ENCODE measurements around the gene PRDM16. TPM values are rescaled to one million over a fixed set of nuclear protein-coding genes. Genes with fewer than 3 reads are reported as not detected.

The PRDM16 gene
- total RNA-seq, 4 donors from 2014 or later: 5.9 to 41.7 (median 11.2) TPM

DNA sequence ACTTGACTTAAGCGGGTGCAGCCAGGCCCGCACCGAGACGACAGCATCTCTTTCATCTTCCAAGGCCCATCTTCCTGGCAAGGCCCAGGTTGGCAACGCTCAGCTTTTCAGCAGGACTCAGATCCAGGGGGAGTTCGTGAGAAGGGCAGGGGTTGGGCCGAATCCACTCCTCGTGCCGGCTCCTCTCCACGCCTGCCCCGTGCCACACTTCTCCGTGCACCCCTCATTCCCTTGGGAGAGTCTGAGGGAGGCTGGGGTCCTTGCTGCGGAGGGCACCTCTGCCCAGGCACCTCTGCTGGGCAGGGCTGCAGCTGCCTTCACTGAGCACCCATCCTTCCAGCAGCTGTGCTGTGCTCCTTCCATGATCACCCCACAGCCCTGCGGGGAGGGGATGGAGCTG, 22.3 kb downstream of the PRDM16 start:
- TF ChIP-seq POLR2A (IDR thresholded peaks at IDR 0.05): no peak
- TF ChIP-seq, protein P1, sequence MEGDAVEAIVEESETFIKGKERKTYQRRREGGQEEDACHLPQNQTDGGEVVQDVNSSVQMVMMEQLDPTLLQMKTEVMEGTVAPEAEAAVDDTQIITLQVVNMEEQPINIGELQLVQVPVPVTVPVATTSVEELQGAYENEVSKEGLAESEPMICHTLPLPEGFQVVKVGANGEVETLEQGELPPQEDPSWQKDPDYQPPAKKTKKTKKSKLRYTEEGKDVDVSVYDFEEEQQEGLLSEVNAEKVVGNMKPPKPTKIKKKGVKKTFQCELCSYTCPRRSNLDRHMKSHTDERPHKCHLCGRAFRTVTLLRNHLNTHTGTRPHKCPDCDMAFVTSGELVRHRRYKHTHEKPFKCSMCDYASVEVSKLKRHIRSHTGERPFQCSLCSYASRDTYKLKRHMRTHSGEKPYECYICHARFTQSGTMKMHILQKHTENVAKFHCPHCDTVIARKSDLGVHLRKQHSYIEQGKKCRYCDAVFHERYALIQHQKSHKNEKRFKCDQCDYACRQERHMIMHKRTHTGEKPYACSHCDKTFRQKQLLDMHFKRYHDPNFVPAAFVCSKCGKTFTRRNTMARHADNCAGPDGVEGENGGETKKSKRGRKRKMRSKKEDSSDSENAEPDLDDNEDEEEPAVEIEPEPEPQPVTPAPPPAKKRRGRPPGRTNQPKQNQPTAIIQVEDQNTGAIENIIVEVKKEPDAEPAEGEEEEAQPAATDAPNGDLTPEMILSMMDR (IDR thresholded peaks at IDR 0.05): no peak
- no peak for TF ChIP-seq EP300 (IDR thresholded peaks at IDR 0.05)
- DNase-seq (ENCODE audit: low spot score in 2 of 2): no peak
- Histone ChIP-seq H3K27ac (no peak overlapping the region), H3K4me1 (peaks cover 0 to 50% (median 0%) of the 10 kb centered on the region in 4 donors), H3K36me3 (no peaks in the 10 kb centered on the region), H3K27me3 (no peaks in the 10 kb centered on the region), H3K4me3 (no peak overlapping the region), H3K9me3 (no peaks in the 10 kb centered on the region)
- 83 to 94% methylated on average over 12 to 14 of the region's 14 CpGs for WGBS, 2 donors

DNA sequence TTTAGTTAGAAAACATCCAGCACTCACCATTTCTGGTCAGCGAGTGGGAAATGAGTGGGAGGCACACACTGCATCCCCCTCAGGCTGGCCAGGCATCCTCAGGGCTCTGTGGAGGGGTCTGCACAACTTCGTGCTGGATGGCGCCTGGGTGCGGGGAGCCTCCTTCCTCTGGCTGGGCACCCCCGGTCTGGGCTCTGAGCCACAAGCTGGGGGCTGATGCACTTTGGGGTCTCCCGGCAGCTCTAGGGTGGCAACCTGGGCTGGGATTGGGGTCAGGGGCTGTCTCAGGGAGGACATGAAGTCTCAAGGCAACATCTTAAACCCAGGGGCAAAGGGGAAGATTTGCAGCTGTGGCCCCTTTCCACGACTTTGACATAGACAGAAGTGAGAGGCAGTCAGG, 23.5 kb downstream of the PRDM16 start:
- 48 to 62% methylated on average over 6 to 7 of the region's 7 CpGs for WGBS, 2 donors
- H3K9me3 ChIP-seq: no peaks in the 10 kb centered on the region
- no peak for TF ChIP-seq POLR2A (IDR thresholded peaks at IDR 0.05)
- TF ChIP-seq, protein P1 (IDR thresholded peaks at IDR 0.05): no peak
- no peak for TF ChIP-seq EP300 (IDR thresholded peaks at IDR 0.05)
- H3K27me3 ChIP-seq: no peaks in the 10 kb centered on the region
- DNase-seq (ENCODE audit: low spot score in 2 of 2): no peak
- H3K27ac ChIP-seq: peak overlapping the region in 1 of 4 donors; percentile 17
- no peaks in the 10 kb centered on the region for H3K36me3 ChIP-seq
- peaks cover 0 to 52% (median 0%) of the 10 kb centered on the region in 4 donors for H3K4me1 ChIP-seq
- H3K4me3 ChIP-seq: no peak overlapping the region

DNA sequence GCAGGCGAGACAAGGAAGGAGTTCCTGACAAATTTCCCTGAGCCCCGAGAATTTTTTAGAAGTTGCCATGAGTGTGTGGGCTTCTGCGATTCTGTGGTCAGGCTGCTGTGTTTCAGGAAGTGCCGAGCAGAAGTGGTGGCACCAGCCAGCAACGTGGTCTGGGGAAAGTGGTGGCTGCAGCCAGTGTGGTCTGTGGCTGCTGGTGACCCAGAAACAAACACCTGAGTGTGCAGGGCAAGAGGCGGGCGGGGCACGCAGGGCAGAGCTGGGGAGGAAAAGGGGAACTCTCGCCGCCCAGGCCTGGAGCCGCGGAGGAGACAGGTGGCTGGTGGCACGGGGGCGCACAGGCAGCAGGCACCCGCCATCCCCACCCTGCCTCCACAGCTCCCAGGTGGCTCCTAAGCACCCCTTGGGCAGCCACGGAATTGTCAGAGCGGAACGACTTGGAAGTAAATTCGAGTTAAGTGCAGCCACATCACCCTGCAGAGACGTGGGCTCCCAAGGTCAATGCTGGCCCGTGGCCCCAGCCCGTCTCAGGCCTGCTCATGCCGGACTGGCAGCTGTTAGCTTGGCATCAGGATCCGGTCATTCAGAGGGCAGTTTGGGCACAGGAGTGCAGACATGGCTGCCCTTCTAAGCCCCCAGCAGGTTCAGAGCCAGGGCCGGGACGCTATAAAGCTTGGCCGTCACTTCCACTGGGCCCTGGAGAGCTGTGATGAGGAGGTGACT, 25.1 kb downstream of the PRDM16 start:
- H3K4me3 ChIP-seq: no peak overlapping the region
- no peak for TF ChIP-seq EP300 (IDR thresholded peaks at IDR 0.05)
- H3K4me1 ChIP-seq: peaks cover 0 to 53% (median 0%) of the 10 kb centered on the region in 4 donors
- peak overlapping the region in 2 of 4 donors; percentile 18 to 55 for H3K27ac ChIP-seq
- H3K27me3 ChIP-seq: no peaks in the 10 kb centered on the region
- no peaks in the 10 kb centered on the region for H3K36me3 ChIP-seq
- WGBS, 2 donors: 53 to 68% methylated on average over 20 to 27 of the region's 27 CpGs
- no peak for DNase-seq (ENCODE audit: low spot score in 2 of 2)
- H3K9me3 ChIP-seq: no peaks in the 10 kb centered on the region

DNA sequence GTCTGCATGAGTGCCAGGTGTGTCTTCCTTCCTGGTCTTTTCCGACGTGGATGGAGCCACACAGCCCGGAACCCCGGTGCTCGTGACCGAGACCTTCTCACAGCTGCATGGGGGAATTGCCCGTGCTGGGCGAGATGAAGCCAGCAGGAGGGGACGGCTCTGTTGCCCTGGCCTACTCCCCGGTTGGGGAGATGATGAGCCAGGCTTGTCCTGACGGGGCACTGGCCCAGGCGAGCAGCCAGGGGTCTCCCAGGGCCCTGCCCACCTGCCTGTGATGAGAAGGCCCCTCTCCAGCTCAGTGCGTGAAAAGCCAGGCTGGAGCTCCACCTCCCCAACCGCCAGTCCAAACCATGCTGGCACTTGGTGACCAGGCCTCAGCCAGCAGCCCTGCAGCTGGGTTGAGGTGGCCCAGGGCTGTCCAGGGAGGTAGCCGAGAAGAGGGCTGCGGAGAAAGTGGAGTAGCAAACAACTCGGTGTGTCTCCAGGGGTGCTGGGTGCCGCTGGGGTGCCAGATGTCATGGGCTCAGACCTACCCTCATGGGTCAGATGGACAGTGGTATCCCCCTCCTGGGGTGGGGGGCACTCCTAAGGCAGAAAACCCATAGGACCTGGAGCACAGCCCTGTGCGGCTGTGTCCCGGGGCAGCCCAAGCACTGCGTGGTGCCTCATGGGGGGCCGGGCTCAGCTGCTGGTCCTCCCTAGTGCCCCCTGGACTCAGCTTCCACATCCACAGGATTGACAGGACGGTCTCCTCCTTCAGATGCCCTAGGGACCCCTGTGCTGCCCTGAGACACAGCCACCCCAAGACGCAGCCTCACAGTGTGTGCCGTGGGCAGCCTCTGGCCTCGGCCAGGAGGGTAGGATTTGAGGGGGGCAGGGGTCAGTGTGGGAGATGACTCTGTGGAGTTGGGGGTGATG, 26.1 kb downstream of the PRDM16 start:
- TF ChIP-seq, protein P1 (IDR thresholded peaks at IDR 0.05): no peak
- TF ChIP-seq EP300 (IDR thresholded peaks at IDR 0.05) (no peak), POLR2A (IDR thresholded peaks at IDR 0.05) (no peak)
- peaks cover 0 to 56% (median 0%) of the 10 kb centered on the region in 4 donors for H3K4me1 ChIP-seq
- no peaks in the 10 kb centered on the region for H3K36me3 ChIP-seq
- DNase-seq (ENCODE audit: low spot score in 2 of 2): no peak
- no peaks in the 10 kb centered on the region for H3K9me3 ChIP-seq
- WGBS, 2 donors: 81 to 91% methylated on average over 17 to 21 of the region's 26 CpGs
- peak overlapping the region in 2 of 4 donors; percentile 18 to 55 for H3K27ac ChIP-seq
- H3K4me3 ChIP-seq: no peak overlapping the region
- H3K27me3 ChIP-seq: no peaks in the 10 kb centered on the region

DNA sequence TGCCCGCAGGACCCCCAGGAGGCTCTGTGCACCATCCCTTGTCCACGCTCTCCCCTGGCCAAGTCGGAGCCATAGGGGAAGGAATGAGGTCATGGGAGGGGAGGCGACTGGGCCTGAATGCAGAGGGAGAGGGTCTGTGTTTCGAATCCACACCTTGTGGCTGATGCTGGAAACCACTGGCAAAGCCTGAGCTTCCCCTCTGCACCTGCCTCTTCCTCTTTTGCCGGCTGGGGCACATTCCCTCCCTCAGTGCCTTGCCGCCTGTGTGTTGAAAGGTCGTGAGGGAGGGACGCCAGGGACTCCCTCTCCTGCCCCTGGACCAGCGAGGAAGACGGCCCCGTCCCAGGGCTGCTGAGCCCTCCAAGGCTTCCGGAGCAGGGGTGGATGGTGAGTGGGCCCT, 27.3 kb downstream of the PRDM16 start:
- WGBS, 2 donors: 43 to 60% methylated on average over 13 of the region's 13 CpGs
- Histone ChIP-seq H3K27ac (peak overlapping the region in 2 of 4 donors; percentile 18 to 50), H3K4me1 (peaks cover 0 to 63% (median 0%) of the 10 kb centered on the region in 4 donors), H3K4me3 (no peak overlapping the region), H3K36me3 (no peaks in the 10 kb centered on the region), H3K9me3 (no peaks in the 10 kb centered on the region), H3K27me3 (no peaks in the 10 kb centered on the region)
- DNase-seq (ENCODE audit: low spot score in 2 of 2): no peak
- TF ChIP-seq POLR2A (IDR thresholded peaks at IDR 0.05) (no peak), EP300 (IDR thresholded peaks at IDR 0.05) (no peak)
